Caco-2 (cell line): ENCODE data around the gene ISYNA1. TPM values are rescaled to one million over a fixed set of nuclear protein-coding genes. Genes with fewer than 3 reads are reported as not detected.
A peak's percentile ranks its signal among the peaks of the same experiment; 100 is the strongest.

Experiments
- BruUV-seq: library from RNA; stranded (reverse); fragments of 400-500 nt; replicated peaks from 2 replicates; lab custom pipeline; 2021; lab: Mats Ljungman, UMichigan
- CTCF ChIA-PET: fragments of 300-600 bp; sonication (Branson Sonifier 250); formaldehyde crosslinking; loops from one replicate; lab custom pipeline; 2022; ENCODE audit warnings: antibody characterized with exemption; lab: Charles Lee
- POLR2A ChIA-PET: fragments of 300-600 bp; sonication (Branson Sonifier 250); formaldehyde crosslinking; loops from one replicate; lab custom pipeline; 2022; ENCODE audit warnings: antibody characterized with exemption; lab: Charles Lee
- DNase-seq, 2 experiments: peaks; one replicate each; pipeline versions ENCODE4 v3.0.0 to v3.0.0-alpha.2; 2020 to 2022
- H3K27me3 ChIP-seq: replicated peaks from 2 replicates; pipeline ENCODE4 v1.6.0; 2011; ENCODE audit warnings: low read length; ENCODE audit not compliant: control insufficient read depth, insufficient read depth
- H3K36me3 ChIP-seq: 2 replicates; pipeline ENCODE4 v1.5.1; 2011; ENCODE audit warnings: low read length; ENCODE audit not compliant: control insufficient read depth, insufficient read depth
- H3K4me1 ChIP-seq: fragments of 250-450 bp; sonication (Bioruptor Pico); 2 replicates; pipeline ENCODE4 v1.5.1; 2020; ENCODE audit warnings: mild to moderate bottlenecking
- H3K4me3 ChIP-seq: 2 replicates; pipeline ENCODE4 v1.5.1; 2011; ENCODE audit warnings: low read depth, mild to moderate bottlenecking, control low read depth, low read length
- H3K9me3 ChIP-seq: fragments of 250-450 bp; sonication (Bioruptor Pico); 2 replicates; pipeline ENCODE4 v1.5.1; 2020; ENCODE audit warnings: mild to moderate bottlenecking, moderate library complexity
- H3K27ac Mint-ChIP-seq: one replicate; pipeline ENCODE4 v1.8.0; 2022; ENCODE audit warnings: mixed read lengths; ENCODE audit not compliant: unreplicated experiment
- H3K27me3 Mint-ChIP-seq: one replicate; pipeline ENCODE4 v1.8.0; 2022; ENCODE audit warnings: mixed read lengths; ENCODE audit not compliant: insufficient read depth, unreplicated experiment
- H3K36me3 Mint-ChIP-seq: one replicate; pipeline ENCODE4 v1.8.0; 2022; ENCODE audit warnings: mild to moderate bottlenecking, mixed read lengths; ENCODE audit not compliant: insufficient read depth, unreplicated experiment
- H3K4me1 Mint-ChIP-seq: one replicate; pipeline ENCODE4 v1.8.0; 2022; ENCODE audit warnings: low read depth, mixed read lengths; ENCODE audit not compliant: unreplicated experiment
- H3K4me3 Mint-ChIP-seq: one replicate; pipeline ENCODE4 v1.8.0; 2022; ENCODE audit warnings: mild to moderate bottlenecking, moderate library complexity, mixed read lengths; ENCODE audit not compliant: unreplicated experiment
- H3K9me3 Mint-ChIP-seq: one replicate; pipeline ENCODE4 v1.8.0; 2022; ENCODE audit warnings: mixed read lengths; ENCODE audit not compliant: unreplicated experiment
- CTCF ChIP-seq, 2 experiments: fragments of 200-600 bp in 1 of 2; IDR thresholded peaks; 1 replicate in 1 of 2; 2 replicates in 1 of 2; pipeline versions ENCODE4 v1.5.1 to v1.8.0; 2011 to 2022; ENCODE audit warnings: antibody characterized with exemption in 1 of 2, control low read depth in 1 of 2, inconsistent platforms in 1 of 2, low read depth in 1 of 2, low read length in 1 of 2, mild to moderate bottlenecking in 1 of 2, moderate library complexity in 1 of 2; ENCODE audit not compliant: insufficient read depth in 1 of 2, severe bottlenecking in 1 of 2, unreplicated experiment in 1 of 2
- intact Hi-C: fragments of 100-400 bp; cut with micrococcal nuclease; formaldehyde crosslinking; loops from one replicate; pipeline ENCODE4 v1.10.0; 2022; ENCODE audit not compliant: unreplicated experiment
- total RNA-seq: library from RNA; stranded (reverse); gene quantifications from 2 replicates; pipeline ENCODE4 v1.2.3, GENCODE V29; 2022

Gene ISYNA1
- total RNA-seq, 1 experiment from 2014 or later = 65.3 TPM

- Mint-ChIP-seq H3K9me3 (peaks cover 10% of the 10 kb centered on the region), H3K4me3 (no peak overlapping the region), H3K4me1 (peaks cover 27% of the 10 kb centered on the region), H3K27ac (peak overlapping the region; percentile 73), H3K27me3 (no peaks in the 10 kb centered on the region), H3K36me3 (peaks cover 60% of the 10 kb centered on the region)
- BruUV-seq = no TSS peak
- intact Hi-C loops = no loop called here
- Histone ChIP-seq H3K9me3 (no peaks in the 10 kb centered on the region), H3K27me3 (no peaks in the 10 kb centered on the region), H3K4me1 (peaks cover 20% of the 10 kb centered on the region), H3K4me3 (no peak overlapping the region), H3K36me3 (0 out of 2 replicates have a peak, but pooled peaks cover 2% of the 10 kb centered on the region)
- CTCF ChIA-PET = no interaction called here
- POLR2A ChIA-PET = no interaction called here
- no peak for TF ChIP-seq CTCF (IDR thresholded peaks at IDR 0.05; ENCODE audit: insufficient read depth in 1 of 2, low read depth in 1 of 2, low read length in 1 of 2, severe bottlenecking in 1 of 2, unreplicated experiment in 1 of 2)
- no peak for DNase-seq
These were observed 5.9 kb upstream of the ISYNA1 start for GRCh38 chr19:18443831-18444230.

- DNase-seq = no peak
- 0 out of 2 replicates have a peak, but pooled peaks cover 2% of the 10 kb centered on the region for H3K36me3 ChIP-seq
- no peaks in the 10 kb centered on the region for H3K27me3 ChIP-seq
- peaks cover 25% of the 10 kb centered on the region for H3K4me1 ChIP-seq
- POLR2A ChIA-PET = no interaction called here
- H3K4me3 Mint-ChIP-seq = no peak overlapping the region
- peaks cover 56% of the 10 kb centered on the region for H3K36me3 Mint-ChIP-seq
- H3K27me3 Mint-ChIP-seq = no peaks in the 10 kb centered on the region
- intact Hi-C loops = no loop called here
- H3K9me3 Mint-ChIP-seq = peaks cover 10% of the 10 kb centered on the region
- no peaks in the 10 kb centered on the region for H3K9me3 ChIP-seq
- CTCF ChIA-PET = no interaction called here
- no peak for TF ChIP-seq CTCF (IDR thresholded peaks at IDR 0.05; ENCODE audit: insufficient read depth in 1 of 2, low read depth in 1 of 2, low read length in 1 of 2, severe bottlenecking in 1 of 2, unreplicated experiment in 1 of 2)
- BruUV-seq = no TSS peak
- no peak overlapping the region for H3K4me3 ChIP-seq
- peak overlapping the region; percentile 73 for H3K27ac Mint-ChIP-seq
- H3K4me1 Mint-ChIP-seq = peaks cover 28% of the 10 kb centered on the region
These were observed 5.5 kb upstream of the ISYNA1 start for GRCh38 chr19:18443406-18443805.

GRCh38 chr19:18442941-18443340 is 5.0 kb upstream of the ISYNA1 start:
- peaks cover 28% of the 10 kb centered on the region for H3K4me1 ChIP-seq
- Mint-ChIP-seq H3K27ac (peak overlapping the region; percentile 73), H3K4me3 (no peak overlapping the region), H3K4me1 (peaks cover 28% of the 10 kb centered on the region), H3K9me3 (peaks cover 10% of the 10 kb centered on the region), H3K27me3 (no peaks in the 10 kb centered on the region), H3K36me3 (peaks cover 52% of the 10 kb centered on the region)
- intact Hi-C loops = no loop called here
- CTCF ChIA-PET = no interaction called here
- no peak for TF ChIP-seq CTCF (IDR thresholded peaks at IDR 0.05; ENCODE audit: insufficient read depth in 1 of 2, low read depth in 1 of 2, low read length in 1 of 2, severe bottlenecking in 1 of 2, unreplicated experiment in 1 of 2)
- no TSS peak for BruUV-seq
- 0 out of 2 replicates have a peak, but pooled peaks cover 2% of the 10 kb centered on the region for H3K36me3 ChIP-seq
- POLR2A ChIA-PET = no interaction called here
- H3K4me3 ChIP-seq = no peak overlapping the region
- no peaks in the 10 kb centered on the region for H3K9me3 ChIP-seq
- DNase-seq = no peak
- no peaks in the 10 kb centered on the region for H3K27me3 ChIP-seq
